Fibroblast of pulmonary artery (primary cell): Measurements from ENCODE around the gene TMEM107.

Experiments
- DNase-seq: peaks from one replicate; pipeline ENCODE4 v3.0.0-alpha.2; 2010; ENCODE audit warnings: low read depth
- H3K4me3 ChIP-seq: replicated peaks from 2 replicates; pipeline ENCODE4 v1.5.1; 2011; ENCODE audit warnings: low read depth, mild to moderate bottlenecking, control low read depth, low read length, moderate library complexity
- CTCF ChIP-seq: IDR thresholded peaks from 2 replicates; pipeline ENCODE4 v1.5.1; 2011; ENCODE audit warnings: mild to moderate bottlenecking, control low read depth, low read length, inconsistent platforms; ENCODE audit errors: missing control alignments

TMEM107 gene

GRCh38 chr17:8204761-8205555, 28.8 kb upstream of the TMEM107 start:
- no peak for TF ChIP-seq CTCF

GRCh38 chr17:8192070-8192815, 16.1 kb upstream of the TMEM107 start:
- peak; percentile 93 for DNase-seq
- TF ChIP-seq CTCF: no peak
- H3K4me3 ChIP-seq: peak overlapping the region; percentile 40

More at GRCh38 chr17:8204761-8205555, 28.8 kb upstream of the TMEM107 start:
- H3K4me3 ChIP-seq: no peak overlapping the region
- DNase-seq: no peak

GRCh38 chr17:8190506-8190905, 14.3 kb upstream of the TMEM107 start:
- no peak for DNase-seq
- TF ChIP-seq CTCF: no peak
- peak overlapping the region; percentile 27 for H3K4me3 ChIP-seq

- H3K4me3 ChIP-seq: peak within 1 kb of the TSS; percentile 79
- no peak for TF ChIP-seq CTCF
- peak; percentile 99 for DNase-seq
Measured at GRCh38 chr17:8189711-8190477, 13.7 kb upstream of the TMEM107 start, which contains the start of gene BORCS6. Gene BORCS6 (minus strand): TSS chr17:8190180. CDS start chr17:8190140, 40 bp downstream.

GRCh38 chr17:8189041-8189710, 13.0 kb upstream of the TMEM107 start:
- DNase-seq: no peak
- H3K4me3 ChIP-seq: peak overlapping the region; percentile 79
- TF ChIP-seq CTCF: no peak

- no peak for DNase-seq
- no peak for TF ChIP-seq CTCF
- H3K4me3 ChIP-seq: peak overlapping the region; percentile 79
Measured at GRCh38 chr17:8188263-8188839, 12.2 kb upstream of the TMEM107 start.
